ENCODE results near the gene FBF1. TPM values are rescaled to one million over a fixed set of nuclear protein-coding genes. Genes with fewer than 3 reads are reported as not detected.

FBF1 gene
- total RNA-seq, 1 experiment from 2014 or later, result 17.9 TPM

DNA sequence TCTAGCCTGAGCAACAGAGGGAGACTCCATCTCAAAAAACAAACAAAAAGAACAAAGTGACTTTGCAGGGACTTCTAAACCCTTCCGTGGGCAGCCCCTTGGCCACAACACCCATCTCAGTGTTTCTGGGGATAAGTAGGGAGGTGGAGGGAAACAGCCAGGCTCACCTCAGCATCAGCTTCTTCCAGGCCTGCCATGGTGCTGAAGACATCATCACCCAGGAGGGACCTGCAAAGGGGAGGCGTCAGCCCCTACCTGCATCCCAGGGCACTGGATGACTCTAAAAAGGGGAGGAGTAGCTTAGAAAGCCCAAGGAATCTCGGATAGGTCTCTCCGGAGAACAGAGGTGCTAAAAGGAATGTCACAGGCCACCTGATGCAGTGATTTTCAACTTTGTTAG lies 9.8 kb downstream of the FBF1 start:
- no peak for DNase-seq
- Histone ChIP-seq H3K27me3 (ENCODE audit: control insufficient read depth, insufficient read depth, low read length) (no peaks in the 10 kb centered on the region), H3K4me3 (ENCODE audit: insufficient read depth, low read depth, low read length) (no peak overlapping the region), H3K36me3 (replicated peaks; ENCODE audit: control insufficient read depth, insufficient read depth, low read length) (peaks cover 5% of the 10 kb centered on the region)

DNA sequence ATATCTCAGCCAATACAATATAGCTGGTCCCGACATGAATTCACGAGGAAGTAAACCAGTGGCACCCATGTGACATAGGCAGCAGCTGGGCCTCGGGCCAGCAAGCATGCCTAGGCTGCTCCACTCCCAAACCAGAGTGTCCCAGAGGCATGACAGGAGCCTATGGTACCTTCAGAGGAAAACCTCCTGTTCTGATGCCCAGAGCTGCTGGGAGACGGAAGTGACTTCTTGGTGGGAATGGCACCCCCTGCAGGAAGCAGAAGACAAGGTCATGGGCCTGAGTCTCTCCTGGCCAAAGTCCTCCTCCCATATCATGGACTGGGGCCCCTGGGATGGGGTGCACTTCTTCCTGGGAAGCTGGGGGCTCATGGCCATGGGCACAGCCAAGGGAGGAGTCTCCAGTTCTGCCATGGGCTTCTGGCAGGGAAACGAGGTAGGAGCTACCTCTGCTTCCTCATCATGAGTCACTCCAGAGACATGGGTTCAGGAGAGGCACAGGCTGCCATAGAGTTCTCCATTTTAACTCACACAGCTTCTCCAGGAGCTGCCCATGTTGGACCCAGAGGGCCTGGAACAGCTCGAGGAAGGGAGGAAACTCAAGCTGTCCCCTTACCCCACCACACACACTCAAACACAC lies 13.4 kb downstream of the FBF1 start:
- peak; percentile 92 for DNase-seq
- peaks cover 7% of the 10 kb centered on the region for H3K36me3 ChIP-seq (replicated peaks; ENCODE audit: control insufficient read depth, insufficient read depth, low read length)
- H3K27me3 ChIP-seq (ENCODE audit: control insufficient read depth, insufficient read depth, low read length), result no peaks in the 10 kb centered on the region
- no peak overlapping the region for H3K4me3 ChIP-seq (ENCODE audit: insufficient read depth, low read depth, low read length)

DNA sequence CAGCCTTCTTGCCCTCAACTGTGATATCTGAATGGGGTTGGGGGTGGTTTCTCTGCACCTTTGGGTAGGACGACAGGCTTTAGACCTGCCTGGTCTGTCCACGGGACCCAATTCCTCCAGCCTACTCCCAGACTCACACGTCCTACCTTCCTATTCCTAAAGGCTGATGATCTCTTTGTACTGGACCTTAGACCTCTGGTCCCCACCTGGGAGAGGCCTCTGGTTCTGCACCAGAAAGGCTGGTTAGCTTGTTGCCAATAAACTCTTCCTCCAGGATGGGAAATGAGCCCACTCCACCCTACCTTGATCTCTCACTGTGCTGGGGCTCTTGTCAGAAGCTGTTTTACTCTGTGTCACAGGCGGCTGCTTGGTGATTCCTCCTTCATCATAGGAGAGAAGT lies 14.4 kb downstream of the FBF1 start:
- no peak overlapping the region for H3K4me3 ChIP-seq (ENCODE audit: insufficient read depth, low read depth, low read length)
- DNase-seq, result no peak

DNA sequence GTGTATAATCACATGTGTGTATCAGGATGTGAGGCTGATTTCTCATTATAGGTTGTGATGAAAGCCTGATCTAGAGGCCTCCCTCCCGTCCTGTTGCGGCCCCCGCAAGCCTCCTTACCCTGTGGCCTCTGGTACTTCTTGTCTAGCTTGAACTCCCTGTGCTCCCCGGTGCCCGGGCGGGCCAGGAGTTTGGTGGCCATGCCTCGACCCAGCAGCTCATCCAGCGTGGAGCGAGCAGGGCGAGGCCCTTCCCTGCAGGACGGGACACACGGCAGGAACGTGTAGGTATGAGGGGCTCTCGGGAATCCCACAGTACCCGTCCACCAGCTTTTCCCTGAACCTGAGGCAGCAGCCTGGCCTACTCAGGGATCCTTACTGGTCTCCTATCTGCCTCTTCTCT lies 14.9 kb downstream of the FBF1 start:
- Histone ChIP-seq H3K36me3 (replicated peaks; ENCODE audit: control insufficient read depth, insufficient read depth, low read length) (peaks cover 8% of the 10 kb centered on the region), H3K27me3 (ENCODE audit: control insufficient read depth, insufficient read depth, low read length) (no peaks in the 10 kb centered on the region), H3K4me3 (ENCODE audit: insufficient read depth, low read depth, low read length) (no peak overlapping the region)
- peak; percentile 31 for DNase-seq

More for the DNA sequence above, 14.4 kb downstream of the FBF1 start:
- H3K36me3 ChIP-seq (replicated peaks; ENCODE audit: control insufficient read depth, insufficient read depth, low read length), result peaks cover 8% of the 10 kb centered on the region
- H3K27me3 ChIP-seq (ENCODE audit: control insufficient read depth, insufficient read depth, low read length), result no peaks in the 10 kb centered on the region

DNA sequence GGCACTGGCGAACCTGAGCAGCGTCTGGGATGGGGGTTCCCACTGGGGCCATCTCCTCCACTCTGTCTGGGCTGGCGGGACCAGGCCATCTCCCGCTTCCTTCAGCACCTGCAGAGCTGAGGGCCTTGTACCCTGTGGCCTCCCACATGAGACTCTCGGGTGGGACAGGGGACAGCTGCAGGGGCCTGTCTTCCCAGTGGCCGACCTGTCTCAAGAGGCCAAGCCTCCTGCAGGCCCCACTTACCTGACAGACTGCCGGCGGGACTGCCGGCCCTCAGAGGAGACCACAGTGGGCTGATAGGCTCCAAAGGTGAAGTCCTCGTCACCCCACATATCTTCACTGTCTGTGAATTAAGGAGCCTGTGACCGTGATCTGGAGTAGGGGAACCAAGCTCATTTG lies 15.7 kb downstream of the FBF1 start:
- H3K4me3 ChIP-seq (ENCODE audit: insufficient read depth, low read depth, low read length), result no peak overlapping the region
- peak; percentile 33 for DNase-seq
- no peaks in the 10 kb centered on the region for H3K27me3 ChIP-seq (ENCODE audit: control insufficient read depth, insufficient read depth, low read length)
- peaks cover 10% of the 10 kb centered on the region for H3K36me3 ChIP-seq (replicated peaks; ENCODE audit: control insufficient read depth, insufficient read depth, low read length)

DNA sequence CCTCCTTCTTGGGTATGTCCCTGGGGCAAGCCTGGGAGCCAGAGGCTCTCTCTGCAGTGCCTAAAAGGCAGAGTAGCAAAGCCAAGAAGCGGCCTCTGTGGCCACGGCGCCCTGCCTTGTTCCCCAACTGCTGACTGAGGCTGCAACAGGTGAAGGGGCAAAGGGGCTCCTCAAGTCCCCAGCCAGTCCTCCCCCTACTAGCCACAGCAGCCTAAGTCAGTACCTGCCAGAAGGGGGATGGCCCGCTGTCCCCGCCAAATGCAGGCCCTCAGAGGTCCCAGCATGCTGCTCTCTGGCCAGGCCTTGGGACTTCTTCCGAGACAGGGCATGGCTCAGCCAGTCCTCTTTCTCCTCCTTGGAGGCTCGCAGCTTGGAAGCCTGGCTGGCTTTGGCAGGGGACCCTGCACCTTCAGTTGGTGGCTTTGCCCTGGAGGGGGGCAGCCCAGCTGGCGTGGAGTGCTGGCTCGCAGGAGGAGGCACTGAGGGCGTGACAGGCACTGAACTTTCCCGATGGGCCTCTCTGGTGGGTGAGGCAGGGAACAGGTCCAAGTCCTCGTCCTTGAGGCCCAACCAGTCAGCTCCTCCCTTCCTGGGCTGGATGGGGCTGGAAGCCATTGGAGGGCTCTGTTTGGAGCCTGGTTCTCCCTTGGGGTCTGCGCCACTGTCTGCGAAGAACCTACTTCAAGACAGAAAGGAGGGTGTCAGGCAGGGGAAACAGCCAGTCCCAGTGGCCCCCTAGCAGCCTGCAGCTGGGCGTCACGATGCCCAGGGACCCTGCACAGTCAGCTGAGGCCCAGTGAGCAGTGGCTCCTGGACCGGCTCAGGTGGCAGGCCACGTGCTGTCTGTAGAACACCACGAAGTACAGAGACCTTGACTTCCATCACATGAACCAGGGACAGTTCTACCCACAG lies 17.6 kb downstream of the FBF1 start:
- H3K36me3 ChIP-seq (replicated peaks; ENCODE audit: control insufficient read depth, insufficient read depth, low read length), result peaks cover 11% of the 10 kb centered on the region
- no peak overlapping the region for H3K4me3 ChIP-seq (ENCODE audit: insufficient read depth, low read depth, low read length)
- no peaks in the 10 kb centered on the region for H3K27me3 ChIP-seq (ENCODE audit: control insufficient read depth, insufficient read depth, low read length)
- peak; percentile 33 for DNase-seq

DNA sequence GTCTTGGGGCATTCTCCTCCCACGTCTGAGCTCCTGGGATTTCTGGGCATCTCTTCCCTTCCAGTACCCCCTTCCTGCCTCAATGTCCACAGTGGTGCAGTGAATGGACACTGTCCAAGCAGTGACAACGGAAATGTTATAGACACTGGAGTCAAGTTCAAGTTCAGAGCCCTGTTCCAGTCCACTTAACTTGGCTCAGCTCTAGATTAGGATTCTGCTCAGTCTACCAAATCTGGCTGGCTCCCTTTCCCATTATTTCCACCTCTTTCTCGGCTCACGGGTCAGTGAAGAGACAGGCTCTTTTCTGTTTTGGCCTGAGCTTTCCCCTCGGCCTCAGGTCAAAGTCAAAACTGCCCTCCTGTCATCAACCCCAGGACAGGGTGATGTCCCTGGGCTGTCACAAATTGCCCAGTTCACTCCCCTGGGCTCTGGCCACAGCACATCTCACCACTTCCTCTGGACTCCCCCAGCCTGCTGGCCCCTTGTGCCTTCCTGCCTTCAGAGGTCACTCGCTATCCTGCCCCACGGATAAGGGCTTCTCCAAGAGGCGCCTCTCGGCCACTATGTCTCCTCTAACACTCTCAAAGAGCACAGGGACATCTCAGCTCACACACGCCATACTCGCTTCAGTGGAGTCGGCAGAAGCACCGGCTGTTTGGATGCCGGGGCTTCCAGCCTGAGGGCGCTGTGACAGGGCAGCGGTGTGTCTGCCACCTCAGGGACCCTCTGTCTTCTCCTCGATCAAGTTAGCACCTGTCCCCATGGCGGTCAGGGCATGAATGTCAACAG lies 18.5 kb downstream of the FBF1 start:
- H3K4me3 ChIP-seq (ENCODE audit: insufficient read depth, low read depth, low read length), result no peak overlapping the region
- no peaks in the 10 kb centered on the region for H3K27me3 ChIP-seq (ENCODE audit: control insufficient read depth, insufficient read depth, low read length)
- DNase-seq, result peak; percentile 20

DNA sequence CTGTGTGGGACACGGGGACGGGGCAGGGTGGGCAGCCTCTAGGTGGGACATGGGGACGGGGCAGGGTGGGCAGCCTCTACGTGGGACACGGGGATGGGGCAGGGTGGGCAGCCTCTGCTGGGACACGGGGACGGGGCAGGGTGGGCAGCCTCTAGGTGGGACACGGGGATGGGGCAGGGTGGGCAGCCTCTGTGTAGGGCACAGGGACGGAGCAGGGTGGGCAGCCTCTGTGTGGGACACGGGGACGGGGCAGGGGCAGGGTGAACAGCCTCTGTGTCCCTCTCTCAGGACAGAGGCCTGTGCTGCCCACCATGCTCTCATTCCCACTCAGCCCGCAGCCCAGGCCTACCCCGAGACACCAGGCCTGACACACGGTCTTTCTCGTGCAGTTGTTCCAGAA lies 19.2 kb downstream of the FBF1 start:
- H3K36me3 ChIP-seq (replicated peaks; ENCODE audit: control insufficient read depth, insufficient read depth, low read length), result peaks cover 10% of the 10 kb centered on the region
- no peaks in the 10 kb centered on the region for H3K27me3 ChIP-seq (ENCODE audit: control insufficient read depth, insufficient read depth, low read length)
- H3K4me3 ChIP-seq (ENCODE audit: insufficient read depth, low read depth, low read length), result no peak overlapping the region
- no peak for DNase-seq

More for the DNA sequence above, 18.5 kb downstream of the FBF1 start:
- peaks cover 11% of the 10 kb centered on the region for H3K36me3 ChIP-seq (replicated peaks; ENCODE audit: control insufficient read depth, insufficient read depth, low read length)

DNA sequence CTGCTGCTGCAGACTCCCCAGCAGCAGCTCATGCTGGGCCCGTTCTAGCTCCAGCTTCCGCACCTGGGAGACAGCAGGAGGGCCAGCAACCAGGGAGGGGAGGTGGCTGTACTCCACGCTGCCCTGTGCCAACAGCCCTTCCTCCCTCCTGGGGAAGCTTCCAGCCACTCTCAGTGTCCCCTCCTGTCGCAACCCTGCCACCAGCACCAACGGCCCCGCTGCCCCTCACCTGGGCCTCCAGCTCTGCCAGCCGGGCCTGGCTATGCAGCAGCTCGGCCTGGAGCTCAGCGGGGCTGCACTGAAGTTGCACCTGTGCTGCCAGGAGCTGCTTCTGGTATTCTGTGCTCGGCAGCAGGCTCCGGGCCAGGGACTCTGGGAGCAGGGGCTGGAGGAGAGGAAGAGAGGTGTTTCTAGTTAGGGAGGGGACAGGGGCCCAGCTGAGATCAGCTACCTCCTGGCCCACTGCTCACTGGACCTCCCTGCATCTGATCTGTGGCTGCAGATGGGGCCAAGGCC lies 20.7 kb downstream of the FBF1 start:
- H3K36me3 ChIP-seq (replicated peaks; ENCODE audit: control insufficient read depth, insufficient read depth, low read length), result peaks cover 4% of the 10 kb centered on the region
- peak; percentile 46 for DNase-seq
- no peak overlapping the region for H3K4me3 ChIP-seq (ENCODE audit: insufficient read depth, low read depth, low read length)
- no peaks in the 10 kb centered on the region for H3K27me3 ChIP-seq (ENCODE audit: control insufficient read depth, insufficient read depth, low read length)

DNA sequence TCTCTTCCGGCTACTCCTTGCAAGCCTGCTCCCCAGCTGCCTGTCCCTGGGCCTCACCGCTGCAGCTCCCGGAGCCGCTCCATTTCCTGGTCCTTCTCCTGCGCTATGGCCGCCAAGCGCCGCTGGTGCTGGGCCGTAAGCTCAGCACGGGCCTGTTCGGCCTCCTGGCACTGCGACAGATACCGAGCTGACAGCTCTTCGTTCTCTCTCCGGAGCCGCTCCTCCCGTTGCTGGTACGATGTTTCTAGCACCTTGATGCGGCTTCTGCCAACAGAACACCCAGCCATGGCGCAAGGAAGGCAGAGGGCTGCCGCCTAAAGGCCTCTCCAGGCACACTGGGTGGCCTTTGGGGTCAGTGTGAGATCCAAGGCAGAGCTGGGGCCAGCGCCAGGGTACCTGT lies 21.2 kb downstream of the FBF1 start:
- H3K4me3 ChIP-seq (ENCODE audit: insufficient read depth, low read depth, low read length), result no peak overlapping the region
- peak; percentile 26 for DNase-seq
- no peaks in the 10 kb centered on the region for H3K27me3 ChIP-seq (ENCODE audit: control insufficient read depth, insufficient read depth, low read length)
- H3K36me3 ChIP-seq (replicated peaks; ENCODE audit: control insufficient read depth, insufficient read depth, low read length), result peaks cover 4% of the 10 kb centered on the region

DNA sequence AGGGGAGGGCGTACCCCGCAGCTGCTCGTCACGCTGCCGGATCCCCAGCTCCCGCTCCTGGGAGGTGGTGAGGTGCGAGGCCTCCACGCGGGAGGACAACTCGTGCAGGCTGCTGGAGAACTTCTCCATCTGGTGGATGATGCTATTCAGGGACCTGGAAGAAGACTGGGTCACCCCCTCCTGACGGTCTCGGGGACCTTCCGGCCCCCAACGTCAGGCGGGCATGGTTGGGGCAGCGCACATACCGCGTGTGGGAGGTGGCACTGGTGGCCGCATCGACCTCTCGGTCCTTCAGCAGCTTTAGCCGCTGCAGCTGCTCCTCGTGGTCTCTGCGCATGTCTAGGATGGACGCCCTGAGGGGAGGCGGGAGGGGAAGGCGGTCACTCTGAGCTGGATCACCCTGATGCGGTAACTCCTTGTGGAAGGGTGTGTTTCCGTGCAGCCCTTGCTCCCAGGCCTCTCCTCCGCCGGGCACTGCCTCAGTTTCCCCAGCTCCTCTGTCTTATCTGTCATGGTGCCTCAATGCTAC lies 22.9 kb downstream of the FBF1 start:
- Histone ChIP-seq H3K27me3 (ENCODE audit: control insufficient read depth, insufficient read depth, low read length) (no peaks in the 10 kb centered on the region), H3K36me3 (replicated peaks; ENCODE audit: control insufficient read depth, insufficient read depth, low read length) (peaks cover 4% of the 10 kb centered on the region), H3K4me3 (ENCODE audit: insufficient read depth, low read depth, low read length) (no peak overlapping the region)
- peak; percentile 42 for DNase-seq

DNA sequence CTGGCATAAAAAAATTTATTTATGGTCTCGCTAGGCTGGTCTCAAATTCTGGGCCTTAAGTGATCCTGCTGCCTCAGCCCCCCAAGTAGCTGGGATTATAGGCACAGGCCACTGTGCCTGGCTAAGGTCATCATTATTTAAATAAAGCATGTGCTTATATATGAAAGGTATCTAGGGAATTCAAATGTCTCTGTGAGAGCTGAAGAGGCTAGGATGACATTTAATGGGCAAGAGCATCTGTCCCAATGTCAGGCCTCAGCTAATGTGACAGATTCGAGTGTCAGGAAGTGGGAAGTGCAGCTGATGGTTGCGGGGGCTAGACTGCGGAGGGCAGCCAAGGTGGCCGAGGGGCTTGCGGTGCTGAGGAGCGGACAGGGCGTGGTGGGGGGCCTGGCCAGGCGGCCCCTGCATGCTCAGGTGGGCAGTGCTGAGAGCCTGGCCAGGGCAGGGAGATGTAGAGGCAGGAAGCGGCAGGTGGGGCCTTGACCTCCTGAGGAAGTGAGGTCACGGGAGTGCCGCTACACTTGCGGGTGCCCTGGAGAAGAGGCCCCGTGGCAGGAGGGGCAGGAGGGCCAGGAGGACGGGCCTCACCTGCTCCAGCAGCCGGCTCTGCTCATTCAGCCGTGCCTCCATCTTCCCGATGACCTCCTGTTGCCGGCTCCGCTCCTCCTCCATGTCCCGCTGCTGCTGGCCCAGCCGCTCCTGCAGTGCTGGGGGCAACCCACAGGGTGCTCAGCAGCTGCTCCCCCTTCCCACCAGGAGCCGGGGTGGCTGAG lies 23.5 kb downstream of the FBF1 start:
- H3K27me3 ChIP-seq (ENCODE audit: control insufficient read depth, insufficient read depth, low read length), result no peaks in the 10 kb centered on the region
- peaks cover 4% of the 10 kb centered on the region for H3K36me3 ChIP-seq (replicated peaks; ENCODE audit: control insufficient read depth, insufficient read depth, low read length)
- no peak overlapping the region for H3K4me3 ChIP-seq (ENCODE audit: insufficient read depth, low read depth, low read length)
- no peak for DNase-seq

DNA sequence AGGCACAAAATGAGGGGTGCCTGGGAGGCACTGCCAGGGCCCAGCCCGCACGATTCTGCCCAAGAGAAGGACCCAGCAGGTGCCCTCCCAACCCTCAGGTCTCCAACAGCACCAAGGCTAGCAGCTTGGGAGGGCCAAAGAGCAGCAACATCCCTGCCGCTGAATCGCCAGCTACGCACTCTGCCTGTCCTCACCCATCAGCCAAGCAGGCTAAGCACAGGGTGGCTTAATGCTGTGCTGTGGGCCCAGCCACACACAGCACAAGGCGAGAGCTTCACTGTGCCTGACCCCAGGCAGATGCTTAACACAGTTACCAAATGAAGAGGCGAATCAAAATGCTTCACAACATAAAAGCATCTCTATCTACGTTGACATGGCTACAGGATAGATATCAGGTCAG lies 25.6 kb downstream of the FBF1 start:
- Histone ChIP-seq H3K36me3 (replicated peaks; ENCODE audit: control insufficient read depth, insufficient read depth, low read length) (peaks cover 3% of the 10 kb centered on the region), H3K27me3 (ENCODE audit: control insufficient read depth, insufficient read depth, low read length) (no peaks in the 10 kb centered on the region), H3K4me3 (ENCODE audit: insufficient read depth, low read depth, low read length) (no peak overlapping the region)
- no peak for DNase-seq

All from H7 (cell line).